H54 (cell line): ENCODE results near the gene ATP6V1B1.
A peak's percentile ranks its signal among the peaks of the same experiment; 100 is the strongest.

Experiments used
- DNase-seq: peaks from one replicate; pipeline ENCODE4 v3.0.0; 2011; ENCODE audit warnings: low spot score, mixed read lengths; ENCODE audit not compliant: insufficient read length
- FAIRE-seq: peaks from 3 replicates; lab custom pipeline; 2011; peaks lifted over from hg19 to GRCh38; lab: Jason Lieb, UNC
- POLR2A ChIP-seq: IDR thresholded peaks from 2 replicates; pipeline ENCODE4 v1.6.1; 2011; ENCODE audit warnings: low read depth, mild to moderate bottlenecking, low read length

Gene ATP6V1B1

DNA sequence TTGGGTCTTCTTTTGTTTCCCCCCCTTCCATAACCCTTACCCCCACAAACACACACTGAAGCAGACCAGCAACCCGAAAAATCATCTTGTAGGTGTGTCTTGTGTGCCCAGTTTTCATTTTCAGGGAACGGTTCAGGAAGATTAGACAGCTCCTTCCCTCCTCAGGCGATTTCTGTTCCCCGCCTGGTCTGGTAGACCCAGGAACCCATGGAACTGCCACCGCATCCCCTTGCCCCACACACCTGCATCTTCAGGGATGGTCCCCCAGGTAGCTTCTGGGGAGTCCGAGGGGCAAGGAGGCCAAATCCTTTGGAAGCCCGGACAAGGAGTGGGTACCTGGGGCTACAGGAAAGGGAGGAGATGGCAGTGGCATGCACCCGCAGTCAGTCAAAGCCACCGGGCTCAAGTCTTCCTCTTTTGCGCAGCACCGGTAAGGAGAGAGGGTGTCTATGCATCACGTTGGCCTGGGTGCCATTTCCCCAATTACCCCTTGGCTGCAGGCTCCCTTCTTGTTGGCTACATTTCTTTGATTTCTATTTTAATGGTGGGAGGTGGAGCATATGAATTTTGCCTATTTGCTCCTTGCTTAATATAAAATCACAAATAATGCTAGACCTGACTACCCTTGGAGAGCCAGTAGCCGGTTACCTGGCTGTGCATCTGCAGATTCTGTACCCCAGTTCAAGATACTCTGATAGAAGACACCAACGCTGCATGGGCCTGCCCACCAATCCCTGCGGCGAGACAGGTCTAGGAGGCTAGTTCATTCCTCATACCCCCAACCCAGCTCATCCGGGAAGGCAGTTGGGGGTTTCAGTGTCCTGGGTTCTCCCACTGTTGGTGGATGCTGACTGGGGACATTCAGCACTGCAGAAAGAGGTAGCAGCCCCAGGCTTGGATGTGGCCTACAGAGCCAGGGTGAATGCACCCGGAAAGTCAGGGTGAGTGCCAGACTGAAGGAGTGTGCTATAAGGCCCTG, 30.0 kb upstream of the ATP6V1B1 start:
- no peak for TF ChIP-seq POLR2A
- FAIRE-seq (no peak), DNase-seq (no peak)

- FAIRE-seq = no peak
- TF ChIP-seq POLR2A = no peak
- DNase-seq = no peak
Observed at GRCh38 chr2:70906439-70907005, 29.2 kb upstream of the ATP6V1B1 start.

DNA sequence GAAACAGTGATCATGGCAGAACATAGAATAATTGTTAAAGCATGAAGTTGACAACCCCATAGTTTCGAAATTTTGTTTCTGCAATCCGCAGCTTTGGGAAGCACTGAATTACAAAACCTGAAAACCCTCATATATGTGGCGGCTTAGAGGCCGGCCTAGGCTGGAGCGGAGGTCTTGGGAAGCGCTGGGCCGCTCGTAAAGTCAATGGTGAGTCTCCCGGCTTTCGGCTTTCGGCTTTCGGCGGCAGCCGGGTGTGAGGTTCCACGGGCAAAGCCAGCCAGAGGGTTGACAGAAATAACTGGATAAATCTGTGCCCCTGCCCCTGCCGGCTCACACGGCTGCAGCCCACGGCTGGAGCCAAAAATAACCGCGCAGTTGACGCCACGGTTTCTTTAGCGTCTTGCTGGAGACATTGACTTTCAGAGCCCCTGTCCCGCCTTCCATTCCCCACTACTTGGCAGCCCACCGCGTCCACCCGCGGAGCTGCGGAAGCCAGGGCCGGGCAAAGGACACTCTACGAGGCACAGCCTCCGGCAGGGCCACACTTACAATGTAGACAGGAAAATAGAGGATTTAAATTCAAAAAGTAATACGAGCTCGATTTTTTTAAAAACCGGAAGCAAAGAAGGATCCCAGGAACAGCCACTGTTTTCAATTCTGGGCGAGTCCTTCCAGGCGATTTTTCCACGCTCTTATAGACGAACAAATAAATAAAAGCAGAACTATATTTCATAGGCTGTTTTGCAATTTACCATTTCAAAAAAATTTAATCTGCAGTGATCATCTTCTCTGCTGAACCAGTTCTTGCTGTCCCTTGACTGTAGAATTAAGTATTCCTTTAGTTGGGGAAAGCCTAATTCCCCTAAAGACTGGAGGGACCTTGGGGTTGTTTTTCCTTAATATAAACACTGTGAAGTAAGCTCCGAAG, 28.3 kb upstream of the ATP6V1B1 start:
- TF ChIP-seq POLR2A = no peak
- no peak for DNase-seq
- no peak for FAIRE-seq

DNA sequence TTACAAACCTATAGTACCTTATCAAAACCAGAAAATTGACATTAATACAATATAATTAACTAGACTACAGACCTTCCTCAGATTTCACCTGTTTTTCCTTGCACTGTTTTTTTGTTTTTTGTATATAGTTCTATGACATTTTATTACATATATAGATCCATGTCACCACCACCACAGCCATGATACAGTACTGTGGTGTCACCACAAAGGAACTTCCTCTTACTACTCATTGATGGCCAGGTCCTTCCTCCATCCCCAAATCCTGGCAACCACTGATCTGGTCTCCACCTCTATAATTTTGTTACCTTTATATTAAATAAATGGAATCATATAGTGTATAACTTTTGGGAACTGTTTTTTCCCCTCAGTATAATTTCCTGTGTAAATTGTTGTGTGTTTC, 19.4 kb upstream of the ATP6V1B1 start:
- DNase-seq (no peak), FAIRE-seq (no peak)
- TF ChIP-seq POLR2A = no peak

- FAIRE-seq = no peak
- TF ChIP-seq POLR2A = no peak
- no peak for DNase-seq
Observed at GRCh38 chr2:70918016-70918415, 17.7 kb upstream of the ATP6V1B1 start.

DNA sequence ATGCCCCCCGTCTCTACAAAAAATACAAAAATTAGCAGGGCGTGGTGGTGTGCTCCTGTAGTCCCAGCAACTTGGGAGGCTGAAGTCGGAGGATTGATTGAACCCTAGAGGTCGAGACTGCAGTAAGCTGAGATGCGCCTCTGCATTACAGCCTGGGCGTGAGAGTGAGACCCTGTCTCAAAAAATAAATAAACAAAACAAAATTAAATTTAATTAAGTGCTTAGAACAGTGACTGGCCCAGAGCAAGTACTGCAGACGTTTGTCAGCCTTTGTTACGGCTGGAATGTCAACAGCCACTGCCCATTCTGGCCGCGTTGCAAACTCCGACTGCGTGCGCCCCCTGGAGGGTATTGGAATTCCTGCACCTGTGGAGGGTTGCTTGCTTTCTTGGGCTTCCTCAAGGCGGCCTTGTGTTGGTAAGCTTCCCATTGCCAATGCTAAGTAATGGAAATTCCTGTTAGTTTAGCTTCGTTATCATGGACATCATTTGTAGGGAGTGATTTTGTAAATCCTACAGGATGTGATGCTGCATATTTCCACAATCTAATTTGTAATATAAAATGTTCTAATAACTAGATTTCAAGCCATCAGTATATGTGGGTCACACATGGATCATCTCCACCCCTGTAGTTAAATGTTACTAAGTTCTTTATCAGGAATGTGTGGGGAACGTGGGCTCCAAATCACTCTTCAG, 15.9 kb upstream of the ATP6V1B1 start:
- DNase-seq (peak; percentile 71), FAIRE-seq (peak; percentile 64)
- TF ChIP-seq POLR2A = no peak

GRCh38 chr2:70920367-70920715, 15.4 kb upstream of the ATP6V1B1 start:
- TF ChIP-seq POLR2A = no peak
- DNase-seq (no peak), FAIRE-seq (no peak)

GRCh38 chr2:70921031-70921430, 14.7 kb upstream of the ATP6V1B1 start:
- no peak for DNase-seq
- no peak for FAIRE-seq
- TF ChIP-seq POLR2A = no peak

DNA sequence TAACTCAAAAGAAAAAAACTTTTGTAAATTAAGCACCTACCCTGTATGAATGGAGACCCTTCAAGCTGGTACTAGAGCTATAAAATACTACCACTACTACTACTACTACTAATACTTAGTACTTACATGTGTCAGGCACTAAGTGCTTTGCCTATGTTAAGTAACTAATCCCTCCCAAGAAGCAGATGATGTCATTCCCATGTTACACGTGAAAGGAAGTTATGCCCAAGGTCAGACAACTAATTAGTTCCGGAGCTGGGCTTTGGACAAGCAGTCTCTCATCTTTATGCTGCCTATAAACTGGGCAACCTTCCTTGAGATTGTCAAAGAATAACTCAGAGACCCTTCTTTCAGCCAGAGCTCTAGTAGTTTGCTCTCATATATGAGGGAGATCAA, 13.9 kb upstream of the ATP6V1B1 start:
- TF ChIP-seq POLR2A = no peak
- FAIRE-seq (no peak), DNase-seq (no peak)

DNA sequence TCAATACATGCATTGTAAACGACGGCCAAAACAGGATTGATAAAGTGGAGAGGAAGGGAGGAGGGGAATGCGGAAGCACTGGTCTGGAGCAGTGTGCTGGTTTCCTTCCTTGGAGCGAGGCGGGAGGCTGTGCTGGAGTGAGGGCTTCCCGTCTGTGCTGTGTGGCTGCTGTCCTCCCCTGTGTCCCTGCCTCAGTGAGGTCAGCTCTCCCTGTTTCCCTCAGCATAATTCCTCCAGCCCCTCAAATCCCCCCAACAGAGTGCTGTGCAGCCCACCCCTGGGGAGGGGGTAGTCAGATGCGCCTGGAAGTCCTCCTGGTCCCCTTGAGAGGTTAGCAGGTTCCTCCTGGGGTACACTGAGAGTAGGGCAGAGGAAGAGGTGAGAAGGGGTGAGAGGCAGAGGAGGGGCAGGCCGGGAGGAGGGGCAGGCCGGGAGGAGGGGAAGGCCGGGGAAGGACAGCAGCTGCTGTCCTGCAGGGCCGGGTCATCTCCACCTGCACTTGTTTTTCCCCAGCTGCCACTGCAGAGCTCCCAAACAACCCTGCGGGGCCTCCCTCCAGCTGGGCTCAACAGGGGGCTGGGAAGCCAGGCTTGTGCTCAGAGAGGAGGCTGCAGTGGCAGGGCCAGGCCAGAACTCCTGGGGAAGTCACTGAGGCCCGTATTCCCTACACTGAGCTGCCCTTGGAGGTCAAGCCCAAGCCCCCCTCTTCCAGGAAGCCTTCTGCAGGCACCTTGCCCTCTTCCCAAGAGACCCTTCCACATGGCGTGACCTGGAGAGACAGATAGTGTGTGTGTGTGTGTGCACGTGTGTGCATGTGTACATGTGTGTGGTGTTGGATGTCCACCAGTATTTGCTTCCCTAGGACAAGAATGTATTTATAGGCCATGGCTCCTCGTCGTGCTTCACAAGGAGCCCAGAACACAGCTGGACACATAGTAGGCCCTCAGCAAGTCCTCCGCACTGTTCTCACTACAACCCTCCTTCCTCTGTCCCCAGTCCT, 13.2 kb upstream of the ATP6V1B1 start:
- FAIRE-seq (no peak), DNase-seq (no peak)

DNA sequence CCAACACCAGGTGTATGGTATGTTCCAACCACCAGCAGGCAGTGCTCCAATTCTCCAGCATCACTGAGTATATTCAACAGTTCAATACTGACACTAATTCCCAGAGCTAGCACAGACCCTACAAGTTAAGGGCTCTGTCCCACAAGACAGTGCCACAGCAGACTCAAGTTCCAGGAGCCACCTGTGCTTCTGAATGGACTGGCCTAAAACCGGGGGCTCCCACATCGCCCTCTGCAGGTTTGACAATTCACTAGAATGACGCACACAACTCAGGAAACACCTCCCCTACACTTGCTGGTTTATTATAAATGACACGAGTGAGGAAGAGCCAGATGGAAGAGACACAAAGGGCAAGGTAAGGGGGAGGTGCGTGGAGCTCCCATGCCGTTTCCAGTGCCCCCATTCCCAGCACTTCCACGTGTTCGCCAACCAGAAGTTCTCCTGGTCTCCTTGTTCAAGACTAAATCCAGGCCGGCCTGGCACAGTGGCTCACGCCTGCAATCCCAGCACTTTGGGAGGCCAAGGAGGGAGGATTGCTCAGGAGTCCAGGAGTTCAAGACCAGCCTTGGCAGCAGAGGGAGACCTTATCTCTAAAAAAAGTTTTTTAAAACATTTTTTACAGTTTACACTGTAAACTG, 12.2 kb upstream of the ATP6V1B1 start:
- FAIRE-seq = no peak
- no peak for TF ChIP-seq POLR2A
- DNase-seq = no peak

More for the DNA sequence above, 13.2 kb upstream of the ATP6V1B1 start:
- TF ChIP-seq POLR2A = no peak

DNA sequence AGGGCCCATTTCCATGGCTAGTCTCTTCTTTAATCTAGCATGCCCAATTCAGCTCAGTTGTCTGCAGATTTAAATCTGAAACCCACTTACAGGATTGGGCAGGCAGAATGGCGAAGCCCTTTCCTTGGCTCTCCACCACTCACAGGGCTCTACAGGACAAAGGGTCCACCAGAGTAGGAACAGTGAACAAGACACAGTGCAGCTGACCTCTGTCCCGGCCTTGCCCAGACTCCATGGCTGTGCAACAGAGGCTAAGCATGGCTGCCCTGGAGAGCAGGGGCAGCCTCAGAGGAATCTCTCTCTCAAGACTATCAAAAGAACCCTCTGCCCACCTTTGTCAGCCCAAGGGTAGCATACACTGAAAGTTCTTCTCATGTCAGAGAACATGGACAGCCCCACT, 9.7 kb upstream of the ATP6V1B1 start:
- no peak for DNase-seq
- no peak for FAIRE-seq
- no peak for TF ChIP-seq POLR2A
